Measurements from ENCODE around the gene KCTD4. TPM values are rescaled to one million over a fixed set of nuclear protein-coding genes. Genes with fewer than 3 reads are reported as not detected.

Gene KCTD4
- total and polyA plus RNA-seq, 10 of the 15 experiments (the other 5 are each of a cell fraction or from before 2014, with no cell fraction given), result 0.09 TPM; not detected in 9

GRCh38 chr13:45219938-45220375 is 19.1 kb upstream of the KCTD4 start:
- DNase-seq (ENCODE audit: low read depth, low spot score) (no peak), FAIRE-seq (no peak), ATAC-seq (no peak; the same call in 2 of the 3 replicates)
- Histone ChIP-seq H3K4me1 (ENCODE audit: control insufficient read depth, insufficient read depth, low read length) (no peaks in the 10 kb centered on the region), H2AFZ (ENCODE audit: control insufficient read depth, low read depth, low read length) (no peak overlapping the region), H3K9ac (ENCODE audit: control insufficient read depth, insufficient read depth, low read length) (no peak overlapping the region), H3K4me3 (no peak overlapping the region), H3K27me3 (replicated peaks in 1 of 2; ENCODE audit: control insufficient read depth in 2 of 2, insufficient read depth in 2 of 2, low read length in 1 of 2) (no peaks in the 10 kb centered on the region), H3K36me3 (ENCODE audit: control insufficient read depth in 2 of 2, insufficient read depth in 2 of 2, low read length in 1 of 2) (no peaks in the 10 kb centered on the region; a peak in 2 of 4 replicates), H3K79me2 (ENCODE audit: control insufficient read depth, insufficient read depth, low read length) (no peaks in the 10 kb centered on the region), H3K27ac (ENCODE audit: control insufficient read depth, insufficient read depth) (no peak overlapping the region), H4K20me1 (ENCODE audit: control insufficient read depth, insufficient read depth) (no peaks in the 10 kb centered on the region), H3K4me2 (ENCODE audit: control insufficient read depth, insufficient read depth) (no peak overlapping the region), H3K9me3 (replicated peaks; ENCODE audit: control insufficient read depth, insufficient read depth, low read length) (no peaks in the 10 kb centered on the region)
- peak; percentile 33; the same call in 1 of the 2 replicates for TF ChIP-seq JUNB (IDR thresholded peaks at IDR 0.05)
- no peak for TF ChIP-seq E4F1 (IDR thresholded peaks at IDR 0.05; ENCODE audit: borderline replicate concordance, partially characterized antibody)
- in situ Hi-C loops (cut with MboI), result no loop called here
- intact Hi-C loops (cut with micrococcal nuclease; ENCODE audit: unreplicated experiment), result no loop called here
- BruUV-seq (replicated peaks), result no TSS peak
- WGBS (ENCODE audit: insufficient coverage, insufficient replicate concordance, low lambda C conversion rate, missing lambda C conversion rate), result 100% methylated on average over 4 of the region's 4 CpGs
- SMC1A ChIA-PET (ENCODE audit: uncharacterized antibody, unreplicated experiment), result interaction anchor here (1.1 to 2.2 kb wide), 4 partner anchors 11 to 52 kb away, joined by 3 to 9 read pairs (median 5); no protein-coding TSS in a partner anchor
- RAD21 ChIA-PET (ENCODE audit: unreplicated experiment), result interaction anchor here (1.3 kb wide), 1 partner anchor 13 kb away, joined by 4 read pairs; no protein-coding TSS in a partner anchor
- POLR2A ChIA-PET, result interaction anchor here (1.3 kb wide), 1 partner anchor 9 kb away, joined by 3 read pairs; no protein-coding TSS in a partner anchor
- CTCF ChIA-PET, result interaction anchor here (3.0 kb wide), 1 partner anchor 12 kb away, joined by 12 read pairs; no protein-coding TSS in a partner anchor

Data from GM12878 (cell line).